PFSK-1 (cell line): ENCODE results near the gene RHOA.

Experiments
- POLR2AphosphoS5 ChIP-seq: IDR thresholded peaks from 2 replicates; pipeline ENCODE4 v1.6.1; 2012; ENCODE audit warnings: low read depth, mild to moderate bottlenecking, control low read depth, low read length, moderate library complexity
- REST ChIP-seq, 2 experiments: IDR thresholded peaks; 2 replicates each; pipeline versions ENCODE4 v1.6.1 to v1.8.0; 2011 to 2012; ENCODE audit warnings: low read depth in 2 of 2, low read length in 2 of 2, control low read depth in 1 of 2, inconsistent platforms in 1 of 2, mild to moderate bottlenecking in 1 of 2, moderate library complexity in 1 of 2; ENCODE audit not compliant: insufficient read depth in 1 of 2
- SIN3A ChIP-seq: IDR thresholded peaks from 2 replicates; pipeline ENCODE4 v1.6.1; 2012; ENCODE audit warnings: mild to moderate bottlenecking, low read length, moderate library complexity, borderline replicate concordance; ENCODE audit not compliant: insufficient read depth

GRCh38 chr3:49417516-49418120, 5.8 kb upstream of the RHOA start:
- no peak for TF ChIP-seq POLR2AphosphoS5
- no peak for TF ChIP-seq REST (IDR thresholded peaks at IDR 0.05; ENCODE audit: insufficient read depth in 1 of 2, low read depth in 2 of 2, low read length in 2 of 2)
- TF ChIP-seq SIN3A = no peak
